GM18867 (cell line): ENCODE results near the gene ZBTB39.

Experiments
- ATAC-seq: cut with Tn5 transposase; IDR thresholded peaks from one replicate; pipeline ENCODE4 v1.9.1; 2021; ENCODE audit warnings: mild to moderate bottlenecking, moderate library complexity; ENCODE audit not compliant: unreplicated experiment

The ZBTB39 gene

DNA sequence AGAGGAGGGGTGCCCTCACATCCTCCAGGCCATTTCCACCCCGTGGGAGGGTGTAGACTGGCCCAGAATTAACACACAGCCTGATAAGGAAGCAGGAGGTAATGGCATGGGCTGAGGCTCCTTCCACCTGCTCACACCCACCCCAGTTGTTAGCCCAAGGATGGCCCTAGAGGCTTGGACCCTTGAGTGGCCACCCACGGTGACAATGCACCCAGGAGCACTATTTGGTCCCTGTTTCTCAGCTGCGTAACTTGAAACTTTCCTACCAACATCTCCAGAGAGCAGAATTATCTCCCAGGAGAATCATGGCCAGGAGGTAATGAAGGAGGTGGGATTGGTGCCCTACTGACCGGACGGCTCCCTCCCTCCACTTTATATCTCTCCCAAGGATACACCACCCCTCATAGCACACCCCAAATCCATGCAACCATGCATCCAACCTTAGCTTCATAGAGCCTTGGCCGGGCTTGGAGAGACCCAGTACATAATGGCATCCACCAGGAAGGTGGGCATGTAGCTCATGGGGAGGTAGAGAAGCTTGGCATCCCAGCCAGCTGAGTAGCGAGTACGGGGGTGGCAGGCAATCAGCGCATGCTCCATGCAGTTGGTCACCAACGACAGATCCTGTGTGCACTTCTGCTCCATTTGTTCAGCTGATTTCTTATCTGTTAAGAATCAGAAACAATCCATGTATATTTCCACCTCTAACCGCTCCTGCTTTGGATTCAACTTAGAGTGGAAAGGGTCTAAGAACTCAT, 54.6 kb downstream of the ZBTB39 start:
- no peak for ATAC-seq

DNA sequence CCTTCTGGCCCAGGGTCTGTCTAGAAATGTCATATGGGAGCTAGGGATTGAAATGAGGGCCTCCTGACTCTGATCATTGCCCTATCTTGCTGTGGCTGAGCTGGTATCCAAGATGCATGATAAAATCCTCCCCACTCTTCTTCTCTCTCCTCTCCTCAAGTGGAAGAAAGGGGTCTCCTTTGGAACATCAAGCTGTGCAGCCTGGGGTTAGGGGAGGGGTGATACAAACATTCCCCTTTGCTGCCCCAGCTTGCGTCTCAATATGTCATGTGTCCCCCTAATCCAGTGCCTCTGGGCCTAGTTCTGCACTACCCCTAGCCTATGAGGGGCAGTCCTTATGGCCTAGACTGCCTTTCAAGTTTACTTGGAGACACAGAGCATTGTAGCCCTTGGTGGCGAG, 57.5 kb downstream of the ZBTB39 start:
- ATAC-seq = no peak
